Glomerular endothelial cell (primary cell): Measurements from ENCODE around the gene EFCAB12. TPM values are rescaled to one million over a fixed set of nuclear protein-coding genes. Genes with fewer than 3 reads are reported as not detected.

Experiments used
- DNase-seq: peaks from one replicate; pipeline ENCODE4 v3.0.0-alpha.2; 2011; ENCODE audit warnings: low read depth, low spot score; ENCODE audit errors: extremely low read depth
- total RNA-seq: library from RNA; depleted of rRNA; stranded (reverse); fragments of >200 nt; gene quantifications from 2 replicates; pipeline ENCODE4 v1.2.3, GENCODE V29; 2015

Gene EFCAB12
- total RNA-seq, result under 0.01 and 0.12 TPM in 2 replicates

- DNase-seq, result no peak
Measured at GRCh38 chr3:129428376-129429079, at the start of gene EFCAB12. EFCAB12 (minus strand) TSS chr3:129428636; CDS start chr3:129428488, 148 bp downstream.

- no peak for DNase-seq
Measured at GRCh38 chr3:129476586-129476985, 48.1 kb upstream of the EFCAB12 start.

- no peak for DNase-seq
Measured at GRCh38 chr3:129475863-129476262, 47.4 kb upstream of the EFCAB12 start.

- DNase-seq, result no peak
Measured at GRCh38 chr3:129474984-129475804, 46.8 kb upstream of the EFCAB12 start.

GRCh38 chr3:129473769-129474152 lies 45.3 kb upstream of the EFCAB12 start:
- no peak for DNase-seq

- DNase-seq, result no peak
Measured at GRCh38 chr3:129473067-129473768, 44.8 kb upstream of the EFCAB12 start.

GRCh38 chr3:129470861-129471260 lies 42.4 kb upstream of the EFCAB12 start:
- DNase-seq, result no peak

- no peak for DNase-seq
Measured at GRCh38 chr3:129469026-129469425, 40.6 kb upstream of the EFCAB12 start.

GRCh38 chr3:129467932-129468331 lies 39.5 kb upstream of the EFCAB12 start:
- DNase-seq, result no peak

GRCh38 chr3:129463716-129464115 lies 35.3 kb upstream of the EFCAB12 start:
- DNase-seq, result no peak

GRCh38 chr3:129463094-129463493 lies 34.7 kb upstream of the EFCAB12 start:
- DNase-seq, result no peak

GRCh38 chr3:129462361-129462968 lies 34.0 kb upstream of the EFCAB12 start:
- DNase-seq, result no peak

- DNase-seq, result no peak
Measured at GRCh38 chr3:129461461-129462146, 33.2 kb upstream of the EFCAB12 start.

GRCh38 chr3:129461022-129461421 lies 32.6 kb upstream of the EFCAB12 start:
- DNase-seq, result no peak

- DNase-seq, result no peak
Measured at GRCh38 chr3:129460572-129460971, 32.1 kb upstream of the EFCAB12 start.

- DNase-seq, result no peak
Measured at GRCh38 chr3:129460155-129460554, 31.7 kb upstream of the EFCAB12 start.

GRCh38 chr3:129453732-129454131 lies 25.3 kb upstream of the EFCAB12 start:
- no peak for DNase-seq

- DNase-seq, result no peak
Measured at GRCh38 chr3:129449279-129450115, 21.1 kb upstream of the EFCAB12 start.

GRCh38 chr3:129448186-129448895 lies 19.9 kb upstream of the EFCAB12 start:
- no peak for DNase-seq
